AG08395 (cell line): Measurements from ENCODE around the gene GJA3.

Experiments
- DNase-seq: peaks from one replicate; pipeline ENCODE4 v3.0.0; 2012; ENCODE audit warnings: mixed read lengths, low spot score

GJA3 gene

GRCh38 chr13:20151016-20151415, 9.8 kb downstream of the GJA3 start:
- no peak for DNase-seq

GRCh38 chr13:20150561-20150960, 10.3 kb downstream of the GJA3 start:
- DNase-seq, result no peak

GRCh38 chr13:20149762-20150161, 11.1 kb downstream of the GJA3 start:
- no peak for DNase-seq

GRCh38 chr13:20148501-20149183, 12.2 kb downstream of the GJA3 start:
- no peak for DNase-seq

GRCh38 chr13:20146381-20146780, 14.5 kb downstream of the GJA3 start:
- no peak for DNase-seq

- no peak for DNase-seq
Measured at GRCh38 chr13:20145521-20145920, 15.3 kb downstream of the GJA3 start.

GRCh38 chr13:20144141-20144850, 16.6 kb downstream of the GJA3 start:
- DNase-seq, result no peak

GRCh38 chr13:20142927-20143480, 17.8 kb downstream of the GJA3 start:
- DNase-seq, result no peak

- DNase-seq, result no peak
Measured at GRCh38 chr13:20142023-20142926, 18.6 kb downstream of the GJA3 start.

GRCh38 chr13:20141238-20142022, 19.4 kb downstream of the GJA3 start:
- DNase-seq, result no peak

- DNase-seq, result no peak
Measured at GRCh38 chr13:20140487-20140886, 20.4 kb downstream of the GJA3 start.

- DNase-seq, result no peak
Measured at GRCh38 chr13:20137875-20138274, 23.0 kb downstream of the GJA3 start.

- no peak for DNase-seq
Measured at GRCh38 chr13:20136781-20137703, 23.8 kb downstream of the GJA3 start.

- DNase-seq, result no peak
Measured at GRCh38 chr13:20134732-20135131, 26.1 kb downstream of the GJA3 start.

GRCh38 chr13:20132052-20132634, 28.7 kb downstream of the GJA3 start:
- DNase-seq, result no peak

GRCh38 chr13:20131057-20131832, 29.6 kb downstream of the GJA3 start:
- DNase-seq, result no peak

- no peak for DNase-seq
Measured at GRCh38 chr13:20130652-20131051, 30.2 kb downstream of the GJA3 start.

- DNase-seq, result no peak
Measured at GRCh38 chr13:20130012-20130411, 30.8 kb downstream of the GJA3 start.

GRCh38 chr13:20129076-20129475, 31.8 kb downstream of the GJA3 start:
- DNase-seq, result no peak
